IPS-15b (cell line): ENCODE results near the gene RUNDC1.
"Not testable (repeated sequence)": the region's sequence is repeated elsewhere in the genome, so short reads cannot be mapped to it uniquely, and the experiment has no call there.

Experiments used
- H3K27me3 ChIP-seq: one replicate; pipeline ENCODE4 v1.6.1; 2013; ENCODE audit warnings: low read length; ENCODE audit not compliant: control insufficient read depth, insufficient read depth
- H3K36me3 ChIP-seq: one replicate; pipeline ENCODE4 v1.6.1; 2013; ENCODE audit warnings: low read length; ENCODE audit not compliant: control insufficient read depth, insufficient read depth
- H3K4me1 ChIP-seq: one replicate; pipeline ENCODE4 v1.6.1; 2013; ENCODE audit warnings: mild to moderate bottlenecking, low read length; ENCODE audit not compliant: control insufficient read depth, insufficient read depth
- H3K4me3 ChIP-seq: one replicate; pipeline ENCODE4 v1.5.1; 2013; ENCODE audit warnings: low read depth, low read length
- H3K9ac ChIP-seq: one replicate; pipeline ENCODE4 v1.6.1; 2013; ENCODE audit warnings: low read depth, mild to moderate bottlenecking, low read length
- H3K9me3 ChIP-seq: one replicate; pipeline ENCODE4 v1.6.1; 2013; ENCODE audit warnings: mild to moderate bottlenecking, low read length; ENCODE audit not compliant: control insufficient read depth, insufficient read depth

Gene RUNDC1

GRCh38 chr17:42975265-42975664 lies 5.1 kb upstream of the RUNDC1 start:
- H3K4me3 ChIP-seq: no peak overlapping the region
- no peaks in the 10 kb centered on the region for H3K9me3 ChIP-seq
- no peaks in the 10 kb centered on the region for H3K27me3 ChIP-seq
- H3K4me1 ChIP-seq: no peaks in the 10 kb centered on the region
- no peak overlapping the region for H3K9ac ChIP-seq
- no peaks in the 10 kb centered on the region for H3K36me3 ChIP-seq

DNA sequence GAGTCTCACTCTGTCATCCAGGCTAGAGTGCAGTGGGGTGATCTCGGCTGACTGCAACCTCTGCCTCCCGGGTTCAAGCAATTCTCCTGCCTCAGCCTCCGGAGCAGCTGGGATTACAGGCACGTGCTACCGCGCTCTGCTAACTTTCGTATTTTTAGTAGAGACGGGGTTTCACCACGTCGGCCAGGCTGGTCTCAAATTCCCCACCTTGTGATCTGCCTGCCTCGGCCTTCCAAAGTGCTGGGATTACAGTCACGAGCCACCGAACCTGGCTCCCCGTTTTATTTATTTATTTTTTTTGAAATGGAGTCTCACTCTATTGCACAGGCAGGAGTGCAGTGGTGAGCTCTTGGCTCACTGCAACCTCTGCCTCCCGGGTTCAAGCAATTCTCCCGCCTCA lies 4.7 kb upstream of the RUNDC1 start:
- not testable (repeated sequence) for H3K9ac ChIP-seq, H3K27me3 ChIP-seq, H3K36me3 ChIP-seq, H3K4me3 ChIP-seq, H3K9me3 ChIP-seq, H3K4me1 ChIP-seq

GRCh38 chr17:42979511-42980273 lies 673 bp upstream of the RUNDC1 start, which contains the start of gene PTGES3L:
Gene PTGES3L (minus strand): TSS chr17:42980080. CDS start chr17:42980053, 27 bp downstream.
- peak within 1 kb of the TSS; percentile 70 for H3K9ac ChIP-seq
- H3K9me3 ChIP-seq: no peaks in the 10 kb centered on the region
- H3K27me3 ChIP-seq: no peaks in the 10 kb centered on the region
- H3K4me1 ChIP-seq: no peaks in the 10 kb centered on the region
- peak within 1 kb of the TSS; percentile 94 for H3K4me3 ChIP-seq
- no peaks in the 10 kb centered on the region for H3K36me3 ChIP-seq

GRCh38 chr17:42980766-42981397 lies 517 bp downstream of the RUNDC1 start:
- H3K4me1 ChIP-seq: no peaks in the 10 kb centered on the region
- H3K36me3 ChIP-seq: no peaks in the 10 kb centered on the region
- H3K9ac ChIP-seq: peak overlapping the region; percentile 70
- no peaks in the 10 kb centered on the region for H3K27me3 ChIP-seq
- H3K9me3 ChIP-seq: no peaks in the 10 kb centered on the region
- peak overlapping the region; percentile 94 for H3K4me3 ChIP-seq

GRCh38 chr17:42982266-42982665 lies 1.9 kb downstream of the RUNDC1 start:
- H3K36me3 ChIP-seq: no peaks in the 10 kb centered on the region
- no peaks in the 10 kb centered on the region for H3K27me3 ChIP-seq
- H3K4me1 ChIP-seq: no peaks in the 10 kb centered on the region
- H3K9ac ChIP-seq: no peak overlapping the region
- no peak overlapping the region for H3K4me3 ChIP-seq
- no peaks in the 10 kb centered on the region for H3K9me3 ChIP-seq

- Histone ChIP-seq H3K4me3 (no peak overlapping the region), H3K27me3 (no peaks in the 10 kb centered on the region), H3K9me3 (no peaks in the 10 kb centered on the region), H3K9ac (no peak overlapping the region), H3K36me3 (peaks cover 13% of the 10 kb centered on the region), H3K4me1 (no peaks in the 10 kb centered on the region)
These were observed 4.9 kb downstream of the RUNDC1 start for GRCh38 chr17:42985225-42985624.

- no peak overlapping the region for H3K4me3 ChIP-seq
- peaks cover 30% of the 10 kb centered on the region for H3K36me3 ChIP-seq
- no peaks in the 10 kb centered on the region for H3K9me3 ChIP-seq
- H3K27me3 ChIP-seq: no peaks in the 10 kb centered on the region
- no peak overlapping the region for H3K9ac ChIP-seq
- no peaks in the 10 kb centered on the region for H3K4me1 ChIP-seq
These were observed 8.8 kb downstream of the RUNDC1 start for GRCh38 chr17:42989141-42989540.

DNA sequence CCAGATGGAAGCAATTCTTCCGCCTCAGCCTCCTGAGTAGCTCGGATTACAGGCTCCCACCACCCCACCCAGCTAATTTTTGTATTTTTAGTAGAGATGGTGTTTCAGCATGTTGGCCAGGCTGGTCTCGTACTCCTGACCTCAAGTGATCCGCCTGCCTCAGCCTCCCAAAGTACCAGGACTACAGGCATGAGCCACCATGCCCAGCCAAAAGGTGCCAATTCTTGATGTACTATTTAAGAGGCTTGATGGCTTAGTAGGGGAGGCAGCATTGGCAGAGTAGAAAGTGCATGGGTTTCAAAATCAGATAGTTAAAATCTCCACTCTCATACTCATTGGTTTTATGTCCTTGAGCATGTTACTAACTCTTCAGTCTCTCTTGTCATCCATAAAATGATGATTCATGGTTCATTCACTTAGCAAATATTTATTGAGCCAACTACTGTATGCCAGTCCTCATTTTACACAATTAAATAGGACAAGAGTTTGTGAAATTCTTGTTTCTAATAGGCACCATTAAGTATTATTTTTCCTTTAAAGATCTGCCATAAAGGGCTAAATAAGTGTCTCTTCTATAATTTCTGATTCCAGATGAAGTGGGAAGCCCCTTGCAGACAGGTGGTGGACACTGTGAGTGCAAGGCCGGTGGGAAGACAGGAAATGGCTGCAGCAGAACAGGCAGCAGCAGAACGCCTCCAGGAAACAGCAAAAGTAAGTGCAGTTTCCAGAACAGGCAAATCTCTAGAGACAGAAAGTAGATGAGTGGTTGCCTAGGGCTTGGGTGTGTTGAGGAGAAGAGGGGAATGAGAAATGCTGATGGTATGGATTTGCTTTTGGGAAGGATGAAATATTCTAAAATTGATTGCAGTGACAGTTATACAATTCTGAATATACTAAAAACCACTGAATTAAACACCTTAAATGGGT lies 9.6 kb downstream of the RUNDC1 start:
- no peak overlapping the region for H3K4me3 ChIP-seq
- H3K36me3 ChIP-seq: peaks cover 30% of the 10 kb centered on the region

GRCh38 chr17:42991471-42991870 lies 11.1 kb downstream of the RUNDC1 start:
- Histone ChIP-seq H3K9ac (no peak overlapping the region), H3K4me1 (no peaks in the 10 kb centered on the region), H3K4me3 (no peak overlapping the region), H3K27me3 (no peaks in the 10 kb centered on the region), H3K9me3 (no peaks in the 10 kb centered on the region), H3K36me3 (peaks cover 30% of the 10 kb centered on the region)

More for the DNA sequence above, 9.6 kb downstream of the RUNDC1 start:
- H3K9me3 ChIP-seq: no peaks in the 10 kb centered on the region
- no peaks in the 10 kb centered on the region for H3K27me3 ChIP-seq
- H3K4me1 ChIP-seq: no peaks in the 10 kb centered on the region
- H3K9ac ChIP-seq: no peak overlapping the region

DNA sequence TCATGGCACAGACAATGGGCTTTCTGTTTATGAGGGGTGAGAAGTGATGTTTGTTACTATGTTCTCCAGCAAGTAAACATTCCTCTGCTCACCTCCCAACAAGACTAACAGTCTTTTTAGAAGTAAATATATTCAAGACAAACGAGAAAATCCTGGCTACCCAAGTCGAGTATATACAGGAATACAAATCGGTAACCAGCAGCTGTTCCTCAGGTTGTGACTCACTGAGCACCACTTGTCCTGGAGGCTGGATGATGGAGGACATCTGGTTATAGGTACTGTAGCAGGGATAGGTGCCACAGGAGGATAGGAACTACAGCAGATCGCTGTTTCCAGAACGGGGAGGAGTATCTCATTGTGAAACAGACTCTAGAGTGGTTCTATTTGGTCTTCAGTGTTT lies 12.5 kb downstream of the RUNDC1 start:
- Histone ChIP-seq H3K4me3 (no peak overlapping the region), H3K27me3 (no peaks in the 10 kb centered on the region), H3K4me1 (peaks cover 6% of the 10 kb centered on the region), H3K9ac (no peak overlapping the region), H3K9me3 (no peaks in the 10 kb centered on the region), H3K36me3 (peaks cover 30% of the 10 kb centered on the region)

DNA sequence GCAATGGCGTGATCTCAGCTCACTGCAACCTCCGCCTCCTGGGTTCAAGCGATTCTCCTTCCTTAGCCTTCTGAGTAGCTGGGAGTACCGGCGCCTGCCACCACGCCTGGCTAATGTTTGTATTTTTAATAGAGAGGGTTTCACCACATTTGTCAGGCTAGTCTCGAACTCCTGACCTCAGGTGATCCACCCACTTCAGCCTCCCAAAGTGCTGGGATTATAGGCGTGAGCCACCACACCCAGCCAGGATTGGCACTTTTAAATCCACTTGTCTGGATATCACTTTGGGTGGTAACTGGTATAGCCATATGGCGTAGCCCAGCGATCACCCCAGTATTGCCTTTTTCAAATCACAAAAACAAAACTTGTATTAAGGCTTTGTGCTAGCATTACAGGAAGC lies 13.5 kb downstream of the RUNDC1 start:
- H3K4me3 ChIP-seq, H3K9ac ChIP-seq, H3K9me3 ChIP-seq, H3K4me1 ChIP-seq, H3K27me3 ChIP-seq: not testable (repeated sequence)
- peaks cover 28% of the 10 kb centered on the region for H3K36me3 ChIP-seq
